SU-DHL-6 (cell line): ENCODE data around the gene BRMS1.

Experiments used
- EZH2phosphoT487 ChIP-seq: fragments of 200-600 bp; sonication (generic), shearing (Covaris generic); conservative IDR thresholded peaks from 2 replicates; pipeline ENCODE4 v1.6.1; 2018; ENCODE audit warnings: mild to moderate bottlenecking, antibody characterized with exemption, low read length, moderate library complexity, mixed read lengths
- TF ChIP-seq, protein P1 (sequence below): fragments of 200-600 bp; sonication (generic); IDR thresholded peaks from one replicate; pipeline ENCODE4 v1.5.1; 2017; ENCODE audit warnings: antibody characterized with exemption, mild to moderate bottlenecking, low read length, moderate library complexity; ENCODE audit not compliant: insufficient read depth, poor library complexity, severe bottlenecking

DNA sequence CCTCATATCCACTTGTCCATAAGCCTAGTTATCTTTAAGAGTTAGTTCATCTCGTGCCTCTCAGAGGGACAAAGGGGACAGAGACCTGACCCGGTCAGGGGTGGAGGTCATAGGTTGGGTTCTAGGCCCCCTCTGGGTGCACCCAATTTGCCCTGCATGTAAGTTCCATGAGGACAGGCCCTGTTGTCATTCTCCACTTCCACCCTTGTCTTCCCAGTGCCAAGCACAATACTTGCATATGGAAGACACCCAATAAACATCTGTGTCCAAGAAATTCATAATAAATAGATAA is 54.6 kb downstream of the BRMS1 start:
- TF ChIP-seq, protein P1, sequence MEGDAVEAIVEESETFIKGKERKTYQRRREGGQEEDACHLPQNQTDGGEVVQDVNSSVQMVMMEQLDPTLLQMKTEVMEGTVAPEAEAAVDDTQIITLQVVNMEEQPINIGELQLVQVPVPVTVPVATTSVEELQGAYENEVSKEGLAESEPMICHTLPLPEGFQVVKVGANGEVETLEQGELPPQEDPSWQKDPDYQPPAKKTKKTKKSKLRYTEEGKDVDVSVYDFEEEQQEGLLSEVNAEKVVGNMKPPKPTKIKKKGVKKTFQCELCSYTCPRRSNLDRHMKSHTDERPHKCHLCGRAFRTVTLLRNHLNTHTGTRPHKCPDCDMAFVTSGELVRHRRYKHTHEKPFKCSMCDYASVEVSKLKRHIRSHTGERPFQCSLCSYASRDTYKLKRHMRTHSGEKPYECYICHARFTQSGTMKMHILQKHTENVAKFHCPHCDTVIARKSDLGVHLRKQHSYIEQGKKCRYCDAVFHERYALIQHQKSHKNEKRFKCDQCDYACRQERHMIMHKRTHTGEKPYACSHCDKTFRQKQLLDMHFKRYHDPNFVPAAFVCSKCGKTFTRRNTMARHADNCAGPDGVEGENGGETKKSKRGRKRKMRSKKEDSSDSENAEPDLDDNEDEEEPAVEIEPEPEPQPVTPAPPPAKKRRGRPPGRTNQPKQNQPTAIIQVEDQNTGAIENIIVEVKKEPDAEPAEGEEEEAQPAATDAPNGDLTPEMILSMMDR: no peak
- no peak for TF ChIP-seq EZH2phosphoT487
